RWPE2 (cell line): ENCODE results near the gene MCTP2.

Source experiments
- ATAC-seq: fragments of 200-7000 bp; cut with Tn5 transposase; 3 replicates; pipeline ENCODE4 v1.9.1; 2021; ENCODE audit warnings: low read depth
- DNase-seq: peaks from one replicate; pipeline ENCODE4 v3.0.0-alpha.2; 2020; ENCODE audit warnings: low spot score
- H3K27ac ChIP-seq: fragments of 450-650 bp; 2 replicates; pipeline ENCODE4 v1.5.1; 2017; ENCODE audit warnings: mild to moderate bottlenecking; ENCODE audit not compliant: poor library complexity, severe bottlenecking
- H3K27me3 ChIP-seq: fragments of 250-450 bp; sonication (Bioruptor Pico); 2 replicates; pipeline ENCODE4 v1.5.1; 2021; ENCODE audit warnings: mild to moderate bottlenecking, moderate library complexity; ENCODE audit not compliant: insufficient read depth, poor library complexity, severe bottlenecking
- H3K36me3 ChIP-seq: fragments of 250-450 bp; sonication (Bioruptor Pico); 2 replicates; pipeline ENCODE4 v1.5.1; 2020; ENCODE audit warnings: low read depth, mild to moderate bottlenecking, moderate library complexity
- H3K4me1 ChIP-seq: fragments of 250-450 bp; sonication (Bioruptor Pico); 2 replicates; pipeline ENCODE4 v1.5.1; 2021; ENCODE audit warnings: mild to moderate bottlenecking, moderate library complexity; ENCODE audit not compliant: insufficient read depth, poor library complexity, severe bottlenecking
- H3K4me3 ChIP-seq: fragments of 250-450 bp; sonication (Bioruptor Pico); 2 replicates; pipeline ENCODE4 v1.5.1; 2021; ENCODE audit warnings: mild to moderate bottlenecking, moderate library complexity; ENCODE audit not compliant: severe bottlenecking
- H3K9me3 ChIP-seq: fragments of 250-450 bp; sonication (Bioruptor Pico); 2 replicates; pipeline ENCODE4 v1.5.1; 2021; ENCODE audit warnings: mild to moderate bottlenecking, moderate library complexity; ENCODE audit not compliant: severe bottlenecking
- CTCF ChIP-seq: fragments of 450-650 bp; IDR thresholded peaks from one replicate; pipeline ENCODE4 v1.5.1; 2017; ENCODE audit warnings: mild to moderate bottlenecking, moderate library complexity; ENCODE audit not compliant: poor library complexity, severe bottlenecking

Gene MCTP2

GRCh38 chr15:94235041-94235440, 3.7 kb downstream of the MCTP2 start:
- H3K9me3 ChIP-seq, result no peaks in the 10 kb centered on the region
- no peaks in the 10 kb centered on the region for H3K27me3 ChIP-seq
- DNase-seq, result no peak
- ATAC-seq, result no peak
- H3K27ac ChIP-seq, result no peak overlapping the region
- no peak for TF ChIP-seq CTCF
- H3K4me1 ChIP-seq, result peaks cover 64% of the 10 kb centered on the region
- no peak overlapping the region for H3K4me3 ChIP-seq
- H3K36me3 ChIP-seq, result no peaks in the 10 kb centered on the region

GRCh38 chr15:94235646-94236045, 4.3 kb downstream of the MCTP2 start:
- Histone ChIP-seq H3K27ac (peak overlapping the region; percentile 91), H3K27me3 (no peaks in the 10 kb centered on the region), H3K4me3 (no peak overlapping the region), H3K9me3 (no peaks in the 10 kb centered on the region), H3K4me1 (peaks cover 65% of the 10 kb centered on the region), H3K36me3 (no peaks in the 10 kb centered on the region)
- DNase-seq (no peak), ATAC-seq (no peak)
- no peak for TF ChIP-seq CTCF

GRCh38 chr15:94236608-94237007, 5.2 kb downstream of the MCTP2 start:
- Histone ChIP-seq H3K27me3 (no peaks in the 10 kb centered on the region), H3K4me3 (no peak overlapping the region), H3K27ac (peak overlapping the region; percentile 91), H3K36me3 (no peaks in the 10 kb centered on the region), H3K9me3 (no peaks in the 10 kb centered on the region), H3K4me1 (peaks cover 68% of the 10 kb centered on the region)
- ATAC-seq, result peak; percentile 30
- DNase-seq, result peak; percentile 73
- TF ChIP-seq CTCF, result no peak

GRCh38 chr15:94237903-94238302, 6.5 kb downstream of the MCTP2 start:
- H3K9me3 ChIP-seq, result no peaks in the 10 kb centered on the region
- no peak for TF ChIP-seq CTCF
- peaks cover 68% of the 10 kb centered on the region for H3K4me1 ChIP-seq
- ATAC-seq (peak; percentile 47), DNase-seq (peak; percentile 75)
- no peaks in the 10 kb centered on the region for H3K36me3 ChIP-seq
- H3K4me3 ChIP-seq, result no peak overlapping the region
- peak overlapping the region; percentile 91 for H3K27ac ChIP-seq
- H3K27me3 ChIP-seq, result no peaks in the 10 kb centered on the region

- H3K36me3 ChIP-seq, result no peaks in the 10 kb centered on the region
- H3K4me1 ChIP-seq, result peaks cover 62% of the 10 kb centered on the region
- ATAC-seq, result no peak
- DNase-seq, result no peak
- peak overlapping the region; percentile 91 for H3K27ac ChIP-seq
- no peaks in the 10 kb centered on the region for H3K27me3 ChIP-seq
- no peaks in the 10 kb centered on the region for H3K9me3 ChIP-seq
- TF ChIP-seq CTCF, result no peak
- H3K4me3 ChIP-seq, result no peak overlapping the region
Observed at GRCh38 chr15:94238539-94239118, 7.3 kb downstream of the MCTP2 start.
